Measurements from ENCODE around the gene LGALS1.
"Not testable (repeated sequence)": the region's sequence is repeated elsewhere in the genome, so short reads cannot be mapped to it uniquely, and the experiment has no call there.

Gene LGALS1

GRCh38 chr22:37690407-37690806 is 15.0 kb downstream of the LGALS1 start:
- DNase-seq (ENCODE audit: low spot score), result no peak

- no peak for DNase-seq (ENCODE audit: low spot score)
Observed at GRCh38 chr22:37690901-37691504, 15.6 kb downstream of the LGALS1 start.

DNA sequence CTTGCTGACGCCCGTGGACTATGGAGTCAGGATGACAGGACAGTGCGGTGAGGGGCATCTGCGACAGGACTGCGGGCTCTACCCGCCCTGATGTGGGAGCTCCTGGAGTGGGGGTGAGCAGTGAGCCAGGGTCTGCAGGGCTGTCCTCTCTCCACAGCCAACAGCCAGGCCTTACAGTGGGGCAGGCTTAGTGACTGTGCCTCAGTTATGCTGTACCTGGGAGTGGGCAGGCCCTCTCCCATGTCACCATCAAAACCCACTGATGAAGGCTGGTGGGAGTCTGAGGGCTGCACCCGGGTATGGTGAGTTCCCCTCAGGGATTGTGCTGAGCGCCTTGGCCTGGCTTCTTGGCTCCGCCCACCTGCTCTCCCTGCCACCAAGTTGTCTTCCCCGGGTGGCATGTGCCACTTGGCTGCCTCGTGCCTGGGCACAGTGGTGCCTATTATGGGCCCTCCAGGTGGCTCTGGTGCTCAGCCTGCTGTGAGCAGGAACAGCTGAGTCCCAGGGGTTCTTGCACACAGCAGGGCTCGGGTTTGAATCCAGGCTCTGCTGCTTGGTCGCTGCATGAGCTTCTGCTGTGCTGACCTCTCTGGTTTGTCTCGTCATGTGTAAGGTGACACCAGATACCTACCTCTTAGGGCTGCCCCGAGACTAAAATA is 17.3 kb downstream of the LGALS1 start:
- DNase-seq (ENCODE audit: low spot score), result no peak

DNA sequence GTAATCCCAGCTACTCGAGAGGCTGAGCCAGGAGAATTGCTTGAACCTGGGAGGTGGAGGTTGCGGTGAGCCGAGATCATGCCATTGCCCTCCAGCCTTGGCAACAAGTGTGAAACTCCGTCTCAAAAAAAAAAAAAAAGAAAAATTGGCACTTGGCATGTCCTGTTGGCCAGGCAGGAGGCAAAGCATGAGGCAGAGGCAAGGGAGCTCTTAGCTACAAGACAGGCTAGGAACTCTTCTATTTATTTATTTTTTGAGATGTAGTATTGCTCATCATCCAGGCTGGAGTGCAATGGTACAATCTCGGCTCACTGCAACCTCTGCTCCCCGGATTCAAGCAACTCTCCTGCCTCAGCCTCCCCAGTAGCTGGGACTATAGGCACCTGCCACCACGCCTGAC is 18.7 kb downstream of the LGALS1 start:
- not testable (repeated sequence) for DNase-seq (ENCODE audit: low spot score)

GRCh38 chr22:37696260-37696656 is 20.8 kb downstream of the LGALS1 start:
- DNase-seq (ENCODE audit: low spot score), result not testable (repeated sequence)

- DNase-seq (ENCODE audit: low spot score), result peak; percentile 95
Observed at GRCh38 chr22:37696657-37697537, 21.5 kb downstream of the LGALS1 start, which contains the start of gene TRIOBP. TRIOBP (plus strand) TSS chr22:37697048; CDS start chr22:37701366, 4,318 bp downstream.

DNA sequence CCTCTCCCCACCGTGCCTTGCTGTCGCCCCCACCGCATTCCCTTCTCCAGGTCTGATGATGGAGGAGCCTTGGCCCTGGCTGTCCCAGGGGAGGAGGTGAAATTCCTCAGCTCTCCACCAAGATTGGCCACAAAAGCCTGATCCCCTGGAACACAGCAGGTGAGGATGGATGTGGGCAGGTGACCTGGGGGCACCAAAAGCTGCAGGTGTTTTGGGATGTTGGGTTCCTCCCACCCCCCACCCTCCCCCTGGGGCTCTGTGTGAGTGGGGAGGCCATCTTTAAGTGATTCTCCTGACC is 22.1 kb downstream of the LGALS1 start:
- DNase-seq (ENCODE audit: low spot score), result no peak

- no peak for DNase-seq (ENCODE audit: low spot score)
Observed at GRCh38 chr22:37701141-37701786, 25.8 kb downstream of the LGALS1 start.

DNA sequence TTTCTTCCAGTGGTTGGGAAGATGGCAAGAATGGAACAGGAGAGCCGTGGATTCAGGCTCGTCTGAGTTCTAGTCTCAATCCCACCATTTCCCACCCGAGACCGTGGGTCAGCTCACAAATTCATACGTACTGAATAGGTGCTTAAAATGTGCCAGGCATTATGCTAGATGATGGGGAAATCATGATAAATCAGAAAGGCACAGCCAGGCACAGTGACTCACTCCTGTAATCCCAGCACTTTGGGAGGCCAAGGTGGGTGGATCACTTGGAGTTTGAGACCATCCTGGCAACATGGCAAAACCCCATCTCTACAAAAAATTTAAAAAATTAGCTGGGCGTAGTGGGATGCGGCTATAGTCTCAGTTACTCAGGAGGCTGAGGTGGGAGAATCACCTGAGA is 28.5 kb downstream of the LGALS1 start:
- DNase-seq (ENCODE audit: low spot score), result no peak

DNA sequence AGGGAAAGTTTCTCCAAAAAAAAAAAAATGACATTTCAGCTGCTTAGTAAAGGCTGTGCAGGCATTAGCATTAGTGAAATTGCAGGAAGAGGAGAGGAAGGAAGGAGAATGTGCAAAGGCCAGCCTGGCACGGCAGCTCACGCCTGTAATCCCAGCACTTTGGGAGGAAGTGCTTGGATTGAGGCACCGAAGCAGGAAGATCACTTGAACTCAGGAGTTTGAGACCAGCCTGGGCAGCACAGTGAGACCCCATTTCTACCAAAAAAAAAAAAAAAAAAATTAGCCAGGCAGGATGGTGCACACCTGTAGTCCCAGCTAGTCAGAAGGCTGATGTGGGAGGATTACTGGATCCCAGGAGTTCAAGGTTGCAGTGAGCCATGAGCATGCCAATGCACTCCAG is 29.2 kb downstream of the LGALS1 start:
- DNase-seq (ENCODE audit: low spot score), result no peak

- DNase-seq (ENCODE audit: low spot score), result no peak
Observed at GRCh38 chr22:37705205-37705604, 29.8 kb downstream of the LGALS1 start.

- DNase-seq (ENCODE audit: low spot score), result no peak
Observed at GRCh38 chr22:37708580-37709444, 33.4 kb downstream of the LGALS1 start.

GRCh38 chr22:37709445-37709765 is 34.0 kb downstream of the LGALS1 start:
- no peak for DNase-seq (ENCODE audit: low spot score)

GRCh38 chr22:37710675-37711074 is 35.2 kb downstream of the LGALS1 start:
- DNase-seq (ENCODE audit: low spot score), result no peak

DNA sequence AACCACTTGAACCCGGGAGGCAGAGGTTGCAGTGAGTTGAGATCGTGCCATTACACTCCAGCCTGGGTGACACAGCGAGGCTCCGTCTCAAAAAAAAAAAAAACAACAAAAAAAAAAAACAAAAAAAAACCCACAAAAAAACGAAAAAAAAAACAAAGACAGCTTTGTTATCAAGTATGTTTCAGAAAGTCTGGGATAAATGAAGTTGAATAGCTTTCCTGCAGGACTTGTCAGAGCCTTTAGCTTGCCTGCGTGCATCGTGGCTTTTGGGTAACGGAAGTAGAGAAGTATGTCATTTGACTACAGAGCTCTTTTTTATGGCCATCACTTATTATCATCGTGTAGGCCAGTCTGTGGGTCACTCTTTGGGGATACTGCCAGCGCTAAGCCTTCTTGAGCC is 36.1 kb downstream of the LGALS1 start:
- no peak for DNase-seq (ENCODE audit: low spot score)

GRCh38 chr22:37713761-37714160 is 38.3 kb downstream of the LGALS1 start:
- no peak for DNase-seq (ENCODE audit: low spot score)

DNA sequence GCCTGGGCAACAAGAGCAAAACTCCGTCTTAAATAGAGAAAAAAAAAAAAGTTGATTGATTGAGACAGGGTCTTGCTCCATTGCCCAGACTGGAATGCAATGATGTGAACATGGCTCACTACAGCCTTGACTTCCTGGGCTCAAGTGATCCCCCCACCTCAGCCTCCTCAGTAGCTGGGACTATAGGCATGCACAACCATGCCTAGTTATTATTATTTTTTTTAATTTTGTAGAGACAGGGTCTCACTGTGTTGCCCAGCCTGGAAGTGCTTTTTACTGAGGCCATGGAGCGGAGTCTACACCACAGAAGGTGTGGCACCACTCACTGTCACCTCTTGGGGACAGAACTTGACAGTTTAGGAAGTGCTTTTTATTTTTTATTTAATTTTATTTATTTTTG is 39.2 kb downstream of the LGALS1 start:
- DNase-seq (ENCODE audit: low spot score), result no peak

DNA sequence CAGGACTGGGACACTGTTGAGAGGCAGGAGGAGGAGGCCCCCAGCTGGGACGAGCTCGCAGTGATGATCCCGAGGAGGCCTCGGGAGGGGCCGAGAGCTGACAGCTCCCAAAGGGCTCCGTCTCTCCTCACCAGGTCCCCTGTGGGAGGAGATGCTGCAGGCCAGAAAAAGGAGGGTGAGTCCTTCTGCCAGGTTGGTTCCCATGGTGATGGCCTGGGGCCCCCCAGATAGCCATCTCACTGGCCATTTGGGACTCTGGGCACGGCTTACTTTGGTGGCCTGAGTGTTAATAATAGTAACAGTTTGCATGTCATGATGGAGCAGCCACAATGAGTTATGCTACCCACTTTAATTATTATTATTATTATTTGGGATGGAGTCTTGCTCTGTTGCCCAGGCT is 40.3 kb downstream of the LGALS1 start:
- DNase-seq (ENCODE audit: low spot score), result no peak

DNA sequence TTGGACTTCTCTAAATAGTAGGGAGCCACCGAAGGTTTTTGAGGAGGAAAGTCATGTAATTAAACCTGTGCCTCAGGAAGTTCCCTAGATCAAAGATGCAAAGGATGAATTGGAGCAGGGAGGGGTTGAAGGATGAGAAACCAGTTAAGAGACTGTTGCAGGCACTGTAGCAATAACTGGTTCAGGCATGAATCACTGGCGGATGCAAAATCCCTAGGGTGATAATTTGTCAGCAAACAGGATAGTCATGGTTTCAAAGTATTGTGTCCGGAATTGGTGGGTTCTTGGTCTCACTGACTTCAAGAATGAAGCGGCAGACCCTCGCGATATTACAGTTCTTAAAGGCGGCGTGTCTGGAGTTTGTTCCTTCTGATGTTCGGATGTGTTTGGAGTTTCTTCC is 41.3 kb downstream of the LGALS1 start:
- peak; percentile 80 for DNase-seq (ENCODE audit: low spot score)

GRCh38 chr22:37717235-37717634 is 41.8 kb downstream of the LGALS1 start:
- DNase-seq (ENCODE audit: low spot score), result not testable (repeated sequence)

DNA sequence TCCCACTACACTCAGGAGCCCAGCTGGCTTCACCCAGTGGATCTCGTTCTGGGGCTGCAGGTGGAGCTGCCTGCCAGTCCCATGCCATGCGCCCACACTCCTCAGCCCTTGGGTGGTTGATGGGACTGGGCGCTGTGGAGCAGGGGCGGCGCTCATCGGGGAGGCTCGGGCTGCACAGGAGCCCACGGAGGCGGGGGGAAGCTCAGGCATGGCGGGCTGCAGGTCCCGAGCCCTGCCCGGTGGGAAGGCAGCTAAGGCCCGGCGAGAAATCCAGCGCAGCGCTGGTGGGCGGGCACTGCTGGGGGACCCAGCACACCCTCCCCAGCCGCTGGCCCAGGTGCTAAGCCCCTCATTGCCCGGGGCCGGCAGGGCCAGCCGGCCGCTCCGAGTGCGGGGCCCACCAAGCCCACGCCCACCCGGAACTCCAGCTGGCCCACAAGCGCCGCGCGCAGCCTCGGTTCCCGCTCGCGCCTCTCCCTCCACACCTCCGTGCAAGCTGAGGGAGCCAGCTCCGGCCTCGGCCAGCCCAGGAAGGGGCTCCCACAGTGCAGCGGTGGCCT is 42.4 kb downstream of the LGALS1 start:
- DNase-seq (ENCODE audit: low spot score), result not testable (repeated sequence)
